ENCODE data around the gene GPD2.
"Not testable (repeated sequence)": the region's sequence is repeated elsewhere in the genome, so short reads cannot be mapped to it uniquely, and the experiment has no call there.

The GPD2 gene

GRCh38 chr2:156480376-156480775 lies 44.2 kb downstream of the GPD2 start:
- DNase-seq = no peak

- no peak for DNase-seq
These were observed 45.1 kb downstream of the GPD2 start for GRCh38 chr2:156481312-156481711.

GRCh38 chr2:156483741-156484173 lies 47.6 kb downstream of the GPD2 start:
- DNase-seq = no peak

- no peak for DNase-seq
These were observed 50.0 kb downstream of the GPD2 start for GRCh38 chr2:156486147-156486546.

GRCh38 chr2:156486614-156487013 lies 50.4 kb downstream of the GPD2 start:
- DNase-seq = no peak

- DNase-seq = no peak
These were observed 53.0 kb downstream of the GPD2 start for GRCh38 chr2:156489195-156489594.

GRCh38 chr2:156489750-156490465 lies 53.7 kb downstream of the GPD2 start:
- DNase-seq = no peak

GRCh38 chr2:156490466-156490840 lies 54.3 kb downstream of the GPD2 start:
- DNase-seq = no peak

GRCh38 chr2:156491176-156491575 lies 55.0 kb downstream of the GPD2 start:
- no peak for DNase-seq

GRCh38 chr2:156492979-156493378 lies 56.8 kb downstream of the GPD2 start:
- DNase-seq = no peak

GRCh38 chr2:156495998-156496397 lies 59.8 kb downstream of the GPD2 start:
- not testable (repeated sequence) for DNase-seq

GRCh38 chr2:156505696-156506095 lies 69.5 kb downstream of the GPD2 start:
- no peak for DNase-seq

- DNase-seq = no peak
These were observed 74.9 kb downstream of the GPD2 start for GRCh38 chr2:156511122-156511521.

GRCh38 chr2:156511803-156512202 lies 75.6 kb downstream of the GPD2 start:
- no peak for DNase-seq

- DNase-seq = no peak
These were observed 76.3 kb downstream of the GPD2 start for GRCh38 chr2:156512451-156512850.

- DNase-seq = no peak
These were observed 77.0 kb downstream of the GPD2 start for GRCh38 chr2:156513219-156513618.

- DNase-seq = no peak
These were observed 81.2 kb downstream of the GPD2 start for GRCh38 chr2:156517419-156517818.

- DNase-seq = no peak
These were observed 82.0 kb downstream of the GPD2 start for GRCh38 chr2:156518138-156518537.

GRCh38 chr2:156522864-156523440 lies 86.8 kb downstream of the GPD2 start:
- DNase-seq = no peak

GRCh38 chr2:156526950-156527636 lies 90.9 kb downstream of the GPD2 start:
- no peak for DNase-seq

- not testable (repeated sequence) for DNase-seq
These were observed 92.4 kb downstream of the GPD2 start for GRCh38 chr2:156528583-156528982.

GRCh38 chr2:156532989-156533388 lies 96.8 kb downstream of the GPD2 start:
- DNase-seq = no peak

GRCh38 chr2:156536534-156536933 lies 100.4 kb downstream of the GPD2 start:
- DNase-seq = no peak

- DNase-seq = no peak
These were observed 101.0 kb downstream of the GPD2 start for GRCh38 chr2:156537141-156537540.
